ENCODE measurements around the gene DDB1. TPM values are rescaled to one million over a fixed set of nuclear protein-coding genes. Genes with fewer than 3 reads are reported as not detected.
A peak's percentile ranks its signal among the peaks of the same experiment; 100 is the strongest.

The DDB1 gene
- total and polyA plus RNA-seq, 2 of the 13 experiments (the other 11 are each of a cell fraction or from before 2014, with no cell fraction given): 217 to 266 TPM

GRCh38 chr11:61265357-61265756 is 67.5 kb downstream of the DDB1 start (continued):
- no peak for TF ChIP-seq ELK4 (CRISPR knock-in tag; IDR thresholded peaks at IDR 0.05; ENCODE audit: borderline replicate concordance)
- no peak for TF ChIP-seq ZNF33A (CRISPR knock-in tag; IDR thresholded peaks at IDR 0.05; ENCODE audit: borderline replicate concordance)
- TF ChIP-seq ZNF800 (CRISPR knock-in tag; IDR thresholded peaks at IDR 0.05): no peak
- no peak for TF ChIP-seq ZNF280D (CRISPR knock-in tag; IDR thresholded peaks at IDR 0.05)
- peak in 1 of 2 experiments; percentile 73; a peak in 2 of 4 replicates for TF ChIP-seq EP300 (IDR thresholded peaks at IDR 0.05; ENCODE audit: low read depth in 2 of 2, low read length in 2 of 2)
- no peak for TF ChIP-seq EP300 (CRISPR knock-in tag; IDR thresholded peaks at IDR 0.05; ENCODE audit: borderline replicate concordance)
- TF ChIP-seq ZFP36L1 (CRISPR knock-in tag; IDR thresholded peaks at IDR 0.05): 0 out of 2 replicates have a peak, but pooled peaks have one; percentile 60
- TF ChIP-seq ZBTB43 (CRISPR knock-in tag; conservative IDR thresholded peaks at IDR 0.05): no peak
- no peak for TF ChIP-seq ZIK1 (CRISPR knock-in tag; IDR thresholded peaks at IDR 0.05; ENCODE audit: borderline replicate concordance, low read depth)
- peak; percentile 48; the same call in 1 of the 2 replicates for TF ChIP-seq TBX2 (CRISPR knock-in tag; IDR thresholded peaks at IDR 0.05; ENCODE audit: borderline replicate concordance)
- no peak for TF ChIP-seq RFXAP (CRISPR knock-in tag; IDR thresholded peaks at IDR 0.05; ENCODE audit: borderline replicate concordance)
- TF ChIP-seq YEATS2 (CRISPR knock-in tag; IDR thresholded peaks at IDR 0.05; ENCODE audit: borderline replicate concordance): no peak
- no peak for TF ChIP-seq RFX5 (IDR thresholded peaks at IDR 0.05; ENCODE audit: low read depth, low read length)
- TF ChIP-seq EZH2 (conservative IDR thresholded peaks at IDR 0.05; ENCODE audit: low read depth, low read length): no peak
- no peak for TF ChIP-seq PAWR (CRISPR knock-in tag; IDR thresholded peaks at IDR 0.05; ENCODE audit: borderline replicate concordance)
- TF ChIP-seq REPIN1 (CRISPR knock-in tag; IDR thresholded peaks at IDR 0.05; ENCODE audit: borderline replicate concordance, low read depth): no peak
- no peak for TF ChIP-seq TSC22D2 (CRISPR knock-in tag; IDR thresholded peaks at IDR 0.05; ENCODE audit: borderline replicate concordance)
- no peak for TF ChIP-seq SNAPC2 (CRISPR knock-in tag; IDR thresholded peaks at IDR 0.05)
- no peak for TF ChIP-seq TOE1 (CRISPR knock-in tag; IDR thresholded peaks at IDR 0.05)
- TF ChIP-seq ZNF790 (CRISPR knock-in tag; IDR thresholded peaks at IDR 0.05; ENCODE audit: borderline replicate concordance): no peak
- TF ChIP-seq STAT5B (CRISPR knock-in tag; IDR thresholded peaks at IDR 0.05): no peak
- TF ChIP-seq SRF (IDR thresholded peaks at IDR 0.05; ENCODE audit: low read depth, low read length): no peak
- TF ChIP-seq ASH2L (IDR thresholded peaks at IDR 0.05; ENCODE audit: insufficient read length, low read depth, low read length): no peak
- TF ChIP-seq ZNF816 (CRISPR knock-in tag; IDR thresholded peaks at IDR 0.05; ENCODE audit: borderline replicate concordance): no peak
